ENCODE measurements around the gene CWC22. TPM values are rescaled to one million over a fixed set of nuclear protein-coding genes. Genes with fewer than 3 reads are reported as not detected.
"Not testable (repeated sequence)": the region's sequence is repeated elsewhere in the genome, so short reads cannot be mapped to it uniquely, and the experiment has no call there.

The CWC22 gene
- total RNA-seq, 4 donors from 2014 or later = 13.2 to 24.3 (median 19.4) TPM

- no peak overlapping the region for H3K27ac ChIP-seq
- whole genome bisulfite sequencing = 87% methylated on average over 4 of the region's 4 CpGs
These were observed 43.5 kb downstream of the CWC22 start for GRCh38 chr2:179963626-179964025.

GRCh38 chr2:179958251-179958650 lies 48.8 kb downstream of the CWC22 start:
- H3K36me3 ChIP-seq = peaks cover 46% of the 10 kb centered on the region
- not testable (repeated sequence) for H3K4me1 ChIP-seq; H3K27ac ChIP-seq; H3K9me3 ChIP-seq; H3K27me3 ChIP-seq; DNase-seq (ENCODE audit: low spot score in 2 of 2); H3K4me3 ChIP-seq
- 95% methylated on average over 4 of the region's 4 CpGs for WGBS

More at GRCh38 chr2:179963626-179964025, 43.5 kb downstream of the CWC22 start:
- DNase-seq (ENCODE audit: low spot score in 2 of 2) = no peak
- Histone ChIP-seq H3K4me3 (no peak overlapping the region), H3K27me3 (no peaks in the 10 kb centered on the region), H3K9me3 (no peaks in the 10 kb centered on the region), H3K36me3 (peaks cover 61% of the 10 kb centered on the region), H3K4me1 (no peaks in the 10 kb centered on the region)
- TF ChIP-seq CTCF (IDR thresholded peaks at IDR 0.05) = no peak
- TF ChIP-seq POLR2A (IDR thresholded peaks at IDR 0.05) = no peak
- no peak for TF ChIP-seq POLR2AphosphoS5 (IDR thresholded peaks at IDR 0.05)
- no peak for TF ChIP-seq EP300 (IDR thresholded peaks at IDR 0.05)

GRCh38 chr2:179954026-179954425 lies 53.1 kb downstream of the CWC22 start:
- TF ChIP-seq CTCF (IDR thresholded peaks at IDR 0.05) (no peak), POLR2A (IDR thresholded peaks at IDR 0.05) (no peak), EP300 (IDR thresholded peaks at IDR 0.05) (no peak), POLR2AphosphoS5 (IDR thresholded peaks at IDR 0.05) (no peak)
- no peak for DNase-seq (ENCODE audit: low spot score in 2 of 2)
- no peak overlapping the region for H3K27ac ChIP-seq
- H3K4me1 ChIP-seq = no peaks in the 10 kb centered on the region
- peaks cover 56% of the 10 kb centered on the region for H3K36me3 ChIP-seq
- H3K9me3 ChIP-seq = no peaks in the 10 kb centered on the region
- H3K27me3 ChIP-seq = no peaks in the 10 kb centered on the region
- 89% methylated on average over 4 of the region's 4 CpGs for WGBS
- H3K4me3 ChIP-seq = no peak overlapping the region

DNA sequence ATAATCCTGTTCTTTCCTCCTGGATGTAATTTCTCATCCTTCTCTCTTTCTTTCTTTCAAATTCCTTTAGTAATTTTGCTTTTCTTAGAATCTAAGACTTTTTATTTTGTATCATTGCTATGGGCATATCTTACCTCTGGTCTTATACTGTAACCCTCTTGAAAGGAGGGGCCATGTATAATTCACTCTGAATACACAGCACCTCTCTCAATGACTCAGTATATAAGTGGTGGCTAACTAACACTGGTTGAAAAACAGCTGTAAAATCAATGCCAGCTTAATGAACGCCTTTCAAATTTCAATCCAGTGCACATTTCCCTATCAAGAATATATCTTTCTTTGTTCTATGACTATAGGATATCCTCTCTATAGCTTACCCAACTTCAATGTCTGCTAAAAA lies 53.7 kb downstream of the CWC22 start:
- TF ChIP-seq CTCF (IDR thresholded peaks at IDR 0.05) = no peak
- no peak for TF ChIP-seq POLR2AphosphoS5 (IDR thresholded peaks at IDR 0.05)
- TF ChIP-seq EP300 (IDR thresholded peaks at IDR 0.05) = no peak
- TF ChIP-seq POLR2A (IDR thresholded peaks at IDR 0.05) = no peak
- WGBS = 94% methylated on average over 1 of the region's 1 CpG
- H3K36me3 ChIP-seq = peaks cover 55% of the 10 kb centered on the region

DNA sequence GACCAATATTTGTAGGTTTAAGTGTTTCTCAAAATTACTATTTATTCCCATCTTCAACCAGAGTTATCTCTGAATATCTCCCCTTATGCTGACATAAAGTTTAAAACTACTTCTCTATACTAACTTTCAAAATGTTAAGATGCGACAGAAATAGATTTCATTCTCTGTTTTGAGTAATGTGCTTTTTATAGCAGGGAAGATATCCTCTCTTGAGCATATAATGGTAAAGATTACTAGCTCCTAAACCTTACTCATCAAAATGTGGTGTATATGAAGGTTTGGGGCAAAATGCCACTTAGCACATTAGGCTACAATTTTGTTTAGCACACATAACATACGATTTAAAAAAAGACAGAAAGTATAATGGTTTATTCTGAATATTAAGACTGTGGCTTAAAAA lies 54.4 kb downstream of the CWC22 start:
- no peak for DNase-seq (ENCODE audit: low spot score in 2 of 2)
- 98% methylated on average over 2 of the region's 2 CpGs for WGBS
- Histone ChIP-seq H3K27me3 (no peaks in the 10 kb centered on the region), H3K4me1 (no peaks in the 10 kb centered on the region), H3K9me3 (no peaks in the 10 kb centered on the region), H3K27ac (no peak overlapping the region), H3K4me3 (no peak overlapping the region), H3K36me3 (peaks cover 56% of the 10 kb centered on the region)
- no peak for TF ChIP-seq POLR2AphosphoS5 (IDR thresholded peaks at IDR 0.05)
- no peak for TF ChIP-seq CTCF (IDR thresholded peaks at IDR 0.05)
- no peak for TF ChIP-seq EP300 (IDR thresholded peaks at IDR 0.05)
- no peak for TF ChIP-seq POLR2A (IDR thresholded peaks at IDR 0.05)

More for the DNA sequence above, 53.7 kb downstream of the CWC22 start:
- Histone ChIP-seq H3K4me1 (no peaks in the 10 kb centered on the region), H3K27ac (no peak overlapping the region), H3K4me3 (no peak overlapping the region), H3K27me3 (no peaks in the 10 kb centered on the region), H3K9me3 (no peaks in the 10 kb centered on the region)
- DNase-seq (ENCODE audit: low spot score in 2 of 2) = no peak

DNA sequence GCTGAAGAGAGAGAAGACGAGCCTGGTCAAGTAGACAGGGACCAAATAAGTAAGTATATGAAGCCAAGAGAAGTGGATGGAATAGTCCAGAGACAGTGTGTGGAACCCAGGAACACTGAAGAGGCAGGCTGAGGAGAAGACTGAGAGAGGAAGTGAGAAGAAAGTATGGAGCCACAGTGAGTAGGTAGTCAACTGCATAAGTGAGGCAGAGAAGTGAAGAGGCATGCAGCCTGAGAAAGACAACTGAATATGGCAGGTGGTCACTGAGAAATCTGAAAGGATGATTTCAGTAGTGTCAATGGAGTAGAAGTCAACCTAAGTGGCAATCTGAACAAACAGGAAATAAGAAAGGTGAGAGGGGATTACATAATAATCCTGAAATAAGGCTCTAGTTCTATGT lies 55.4 kb downstream of the CWC22 start:
- Histone ChIP-seq H3K9me3 (no peaks in the 10 kb centered on the region), H3K4me3 (no peak overlapping the region), H3K27me3 (no peaks in the 10 kb centered on the region), H3K36me3 (peaks cover 65% of the 10 kb centered on the region), H3K4me1 (no peaks in the 10 kb centered on the region), H3K27ac (no peak overlapping the region)
- 100% methylated on average over 1 of the region's 1 CpG for WGBS
- TF ChIP-seq POLR2AphosphoS5 (IDR thresholded peaks at IDR 0.05) (no peak), POLR2A (IDR thresholded peaks at IDR 0.05) (no peak), CTCF (IDR thresholded peaks at IDR 0.05) (no peak), EP300 (IDR thresholded peaks at IDR 0.05) (no peak)
- DNase-seq (ENCODE audit: low spot score in 2 of 2) = no peak
